Ishikawa (cell line): ENCODE measurements around the gene TXNDC5.

Experiments
- CEBPB ChIP-seq: IDR thresholded peaks from 2 replicates; pipeline ENCODE4 v1.6.1; 2012
- CREB1 ChIP-seq: IDR thresholded peaks from 2 replicates; pipeline ENCODE4 v1.6.1; 2012; ENCODE audit warnings: low read depth
- EGR1 ChIP-seq: IDR thresholded peaks from 2 replicates; pipeline ENCODE4 v1.6.1; 2012
- EP300 ChIP-seq: IDR thresholded peaks from 2 replicates; pipeline ENCODE4 v1.6.1; 2012; ENCODE audit warnings: borderline replicate concordance
- FOXM1 ChIP-seq: IDR thresholded peaks from 2 replicates; pipeline ENCODE4 v1.6.1; 2012; ENCODE audit warnings: low read depth, borderline replicate concordance
- MAX ChIP-seq: IDR thresholded peaks from 2 replicates; pipeline ENCODE4 v1.6.1; 2012
- NFIC ChIP-seq: IDR thresholded peaks from 2 replicates; pipeline ENCODE4 v1.6.1; 2012
- RAD21 ChIP-seq: IDR thresholded peaks from 2 replicates; pipeline ENCODE4 v1.6.1; 2012; ENCODE audit warnings: low read depth
- TAF1 ChIP-seq: IDR thresholded peaks from 2 replicates; pipeline ENCODE4 v1.6.1; 2012; ENCODE audit warnings: low read depth, mild to moderate bottlenecking
- TCF12 ChIP-seq: IDR thresholded peaks from 2 replicates; pipeline ENCODE4 v1.6.1; 2012; ENCODE audit warnings: low read depth
- TEAD4 ChIP-seq: IDR thresholded peaks from 2 replicates; pipeline ENCODE4 v1.6.1; 2012
- USF1 ChIP-seq: IDR thresholded peaks from 2 replicates; pipeline ENCODE4 v1.6.1; 2012
- YY1 ChIP-seq: IDR thresholded peaks from 2 replicates; pipeline ENCODE4 v1.6.1; 2012; ENCODE audit warnings: low read depth
- ZBTB7A ChIP-seq: IDR thresholded peaks from 2 replicates; pipeline ENCODE4 v1.6.1; 2012; ENCODE audit warnings: low read depth
- TF ChIP-seq, protein P1 (sequence below): IDR thresholded peaks from 2 replicates; pipeline ENCODE4 v1.6.1; 2012; ENCODE audit warnings: low read depth, mild to moderate bottlenecking

Gene TXNDC5

DNA sequence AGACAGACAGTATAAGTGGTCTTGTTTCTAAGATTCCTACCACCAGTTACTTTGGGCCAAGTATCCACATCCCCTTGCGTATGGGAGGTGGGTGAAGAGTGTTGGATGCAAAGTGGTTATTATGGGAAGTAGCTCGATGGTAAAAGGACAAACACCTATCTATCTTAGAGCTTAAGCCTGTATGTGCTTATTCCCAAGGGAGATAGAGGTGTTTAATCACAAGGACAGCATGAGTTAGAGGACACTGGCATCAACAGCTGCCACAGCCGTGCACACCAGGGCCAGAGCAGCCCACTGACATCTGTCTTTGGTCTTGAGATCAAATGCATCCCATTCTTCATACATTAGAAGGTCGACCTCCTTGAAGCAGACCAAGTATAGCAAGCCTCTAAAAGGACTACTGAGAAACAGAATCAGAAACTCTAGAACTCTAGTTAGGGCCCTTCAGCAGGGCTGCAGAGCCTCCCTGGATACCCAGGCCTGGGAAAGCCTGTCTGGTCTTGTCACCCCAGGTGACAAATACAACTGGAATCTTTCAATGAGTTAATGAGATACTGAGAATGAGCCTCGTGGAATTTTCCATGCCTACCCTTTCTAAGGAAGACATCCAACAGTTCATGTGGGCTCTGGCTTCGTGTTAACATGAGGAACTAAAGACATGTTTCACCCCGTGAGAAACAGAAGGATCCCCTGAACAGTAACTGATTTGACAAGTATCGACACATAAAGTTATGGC, 28.7 kb downstream of the TXNDC5 start:
- TF ChIP-seq, protein P1, sequence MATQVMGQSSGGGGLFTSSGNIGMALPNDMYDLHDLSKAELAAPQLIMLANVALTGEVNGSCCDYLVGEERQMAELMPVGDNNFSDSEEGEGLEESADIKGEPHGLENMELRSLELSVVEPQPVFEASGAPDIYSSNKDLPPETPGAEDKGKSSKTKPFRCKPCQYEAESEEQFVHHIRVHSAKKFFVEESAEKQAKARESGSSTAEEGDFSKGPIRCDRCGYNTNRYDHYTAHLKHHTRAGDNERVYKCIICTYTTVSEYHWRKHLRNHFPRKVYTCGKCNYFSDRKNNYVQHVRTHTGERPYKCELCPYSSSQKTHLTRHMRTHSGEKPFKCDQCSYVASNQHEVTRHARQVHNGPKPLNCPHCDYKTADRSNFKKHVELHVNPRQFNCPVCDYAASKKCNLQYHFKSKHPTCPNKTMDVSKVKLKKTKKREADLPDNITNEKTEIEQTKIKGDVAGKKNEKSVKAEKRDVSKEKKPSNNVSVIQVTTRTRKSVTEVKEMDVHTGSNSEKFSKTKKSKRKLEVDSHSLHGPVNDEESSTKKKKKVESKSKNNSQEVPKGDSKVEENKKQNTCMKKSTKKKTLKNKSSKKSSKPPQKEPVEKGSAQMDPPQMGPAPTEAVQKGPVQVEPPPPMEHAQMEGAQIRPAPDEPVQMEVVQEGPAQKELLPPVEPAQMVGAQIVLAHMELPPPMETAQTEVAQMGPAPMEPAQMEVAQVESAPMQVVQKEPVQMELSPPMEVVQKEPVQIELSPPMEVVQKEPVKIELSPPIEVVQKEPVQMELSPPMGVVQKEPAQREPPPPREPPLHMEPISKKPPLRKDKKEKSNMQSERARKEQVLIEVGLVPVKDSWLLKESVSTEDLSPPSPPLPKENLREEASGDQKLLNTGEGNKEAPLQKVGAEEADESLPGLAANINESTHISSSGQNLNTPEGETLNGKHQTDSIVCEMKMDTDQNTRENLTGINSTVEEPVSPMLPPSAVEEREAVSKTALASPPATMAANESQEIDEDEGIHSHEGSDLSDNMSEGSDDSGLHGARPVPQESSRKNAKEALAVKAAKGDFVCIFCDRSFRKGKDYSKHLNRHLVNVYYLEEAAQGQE, result no peak
- TF ChIP-seq TEAD4 (no peak), EGR1 (no peak), ZBTB7A (no peak), MAX (no peak), TCF12 (no peak), FOXM1 (no peak), RAD21 (no peak), NFIC (no peak), EP300 (no peak), CREB1 (no peak), CEBPB (no peak), USF1 (no peak), TAF1 (no peak), YY1 (no peak)

DNA sequence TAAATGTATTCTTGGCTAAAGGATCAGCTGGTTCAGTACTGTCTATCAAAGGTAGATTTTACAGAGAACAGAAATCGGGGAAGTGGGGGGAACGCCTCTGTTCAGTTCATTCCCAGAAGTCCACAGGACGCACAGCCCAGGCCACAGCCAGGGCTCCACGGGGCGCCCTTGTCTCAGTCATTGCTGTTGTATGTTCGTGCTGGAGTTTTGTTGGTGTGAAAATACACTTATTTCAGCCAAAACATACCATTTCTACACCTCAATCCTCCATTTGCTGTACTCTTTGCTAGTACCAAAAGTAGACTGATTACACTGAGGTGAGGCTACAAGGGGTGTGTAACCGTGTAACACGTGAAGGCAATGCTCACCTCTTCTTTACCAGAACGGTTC, 29.9 kb downstream of the TXNDC5 start:
- TF ChIP-seq EGR1, result no peak
- TF ChIP-seq ZBTB7A, result no peak
- TF ChIP-seq EP300, result no peak
- no peak for TF ChIP-seq CEBPB
- TF ChIP-seq TAF1, result no peak
- TF ChIP-seq NFIC, result no peak
- no peak for TF ChIP-seq RAD21
- TF ChIP-seq FOXM1, result no peak
- TF ChIP-seq TCF12, result no peak
- TF ChIP-seq MAX, result no peak
- no peak for TF ChIP-seq YY1

GRCh38 chr6:7879980-7880717, 30.4 kb downstream of the TXNDC5 start:
- TF ChIP-seq TEAD4, result no peak
- no peak for TF ChIP-seq CEBPB
- TF ChIP-seq ZBTB7A, result no peak
- no peak for TF ChIP-seq CREB1
- no peak for TF ChIP-seq EP300
- TF ChIP-seq TCF12, result no peak
- TF ChIP-seq NFIC, result no peak
- no peak for TF ChIP-seq USF1
- TF ChIP-seq FOXM1, result no peak
- TF ChIP-seq TAF1, result no peak
- no peak for TF ChIP-seq MAX
- no peak for TF ChIP-seq RAD21
- no peak for TF ChIP-seq YY1
- TF ChIP-seq, protein P1, result no peak
- no peak for TF ChIP-seq EGR1

GRCh38 chr6:7879579-7879978, 31.0 kb downstream of the TXNDC5 start:
- no peak for TF ChIP-seq TAF1
- no peak for TF ChIP-seq MAX
- no peak for TF ChIP-seq TEAD4
- no peak for TF ChIP-seq YY1
- TF ChIP-seq NFIC, result no peak
- no peak for TF ChIP-seq USF1
- TF ChIP-seq, protein P1, result no peak
- no peak for TF ChIP-seq EGR1
- no peak for TF ChIP-seq RAD21
- no peak for TF ChIP-seq TCF12
- no peak for TF ChIP-seq CREB1
- TF ChIP-seq ZBTB7A, result no peak
- TF ChIP-seq CEBPB, result no peak
- no peak for TF ChIP-seq FOXM1
- no peak for TF ChIP-seq EP300
